Activated T-helper 2 cell treated with anti-CD3 and anti-CD28 coated beads, Interferon-gamma antibody, Interleukin-2, Interleukin-4, amounts not matched to agents 10 μg/mL and 5 μg/mL and 100 μg/mL, durations not matched to agents 14 hours and 24 hours and 36 hours (primary cell): Measurements from ENCODE around the gene SUSD4. TPM values are rescaled to one million over a fixed set of nuclear protein-coding genes. Genes with fewer than 3 reads are reported as not detected.

Experiments used
- DNase-seq: peaks from one replicate; pipeline ENCODE4 v3.0.0; 2021; ENCODE audit warnings: low spot score
- H3K27ac Mint-ChIP-seq: one replicate; pipeline ENCODE4 v1.8.0; 2021; ENCODE audit warnings: mixed read lengths
- H3K27me3 Mint-ChIP-seq: one replicate; pipeline ENCODE4 v1.8.0; 2021; ENCODE audit warnings: low read depth, mixed read lengths
- H3K36me3 Mint-ChIP-seq: one replicate; pipeline ENCODE4 v1.8.0; 2021; ENCODE audit warnings: low read depth, mixed read lengths
- H3K4me1 Mint-ChIP-seq: one replicate; pipeline ENCODE4 v1.8.0; 2021; ENCODE audit warnings: low read depth, mixed read lengths
- H3K4me3 Mint-ChIP-seq: one replicate; pipeline ENCODE4 v1.8.0; 2021; ENCODE audit warnings: low read depth, mild to moderate bottlenecking, moderate library complexity, mixed read lengths
- H3K9me3 Mint-ChIP-seq: one replicate; pipeline ENCODE4 v1.8.0; 2021; ENCODE audit warnings: mixed read lengths
- intact Hi-C: fragments of 100-400 bp; cut with micrococcal nuclease; formaldehyde crosslinking; loops from one replicate; pipeline ENCODE4 v1.15.1; 2023
- total RNA-seq: library from RNA; stranded (reverse); gene quantifications from 2 replicates; pipeline ENCODE4 v1.2.3, GENCODE V29; 2022

The SUSD4 gene
- total RNA-seq, 1 donor from 2014 or later: 0.18 TPM

GRCh38 chr1:223316082-223316481, 47.9 kb downstream of the SUSD4 start:
- Mint-ChIP-seq H3K4me1 (no peaks in the 10 kb centered on the region), H3K36me3 (no peaks in the 10 kb centered on the region), H3K27ac (no peak overlapping the region), H3K4me3 (no peak overlapping the region), H3K27me3 (no peaks in the 10 kb centered on the region), H3K9me3 (no peaks in the 10 kb centered on the region)
- intact Hi-C loops: no loop called here
- no peak for DNase-seq

GRCh38 chr1:223315665-223316064, 48.3 kb downstream of the SUSD4 start:
- Mint-ChIP-seq H3K4me1 (no peaks in the 10 kb centered on the region), H3K9me3 (no peaks in the 10 kb centered on the region), H3K4me3 (no peak overlapping the region), H3K36me3 (no peaks in the 10 kb centered on the region), H3K27ac (no peak overlapping the region), H3K27me3 (no peaks in the 10 kb centered on the region)
- DNase-seq: no peak
- intact Hi-C loops: no loop called here

- Mint-ChIP-seq H3K4me3 (no peak overlapping the region), H3K27ac (no peak overlapping the region), H3K36me3 (no peaks in the 10 kb centered on the region), H3K4me1 (no peaks in the 10 kb centered on the region), H3K27me3 (peaks cover 2% of the 10 kb centered on the region), H3K9me3 (no peaks in the 10 kb centered on the region)
- no peak for DNase-seq
- intact Hi-C loops: no loop called here
Observed at GRCh38 chr1:223313415-223313754, 50.6 kb downstream of the SUSD4 start.

GRCh38 chr1:223312705-223313414, 51.1 kb downstream of the SUSD4 start:
- Mint-ChIP-seq H3K9me3 (no peaks in the 10 kb centered on the region), H3K4me3 (no peak overlapping the region)

GRCh38 chr1:223312273-223312672, 51.7 kb downstream of the SUSD4 start:
- Mint-ChIP-seq H3K36me3 (no peaks in the 10 kb centered on the region), H3K4me1 (no peaks in the 10 kb centered on the region), H3K27ac (no peak overlapping the region), H3K4me3 (no peak overlapping the region), H3K9me3 (no peaks in the 10 kb centered on the region), H3K27me3 (peaks cover 2% of the 10 kb centered on the region)
- DNase-seq: no peak
- intact Hi-C loops: no loop called here

More at GRCh38 chr1:223312705-223313414, 51.1 kb downstream of the SUSD4 start:
- Mint-ChIP-seq H3K4me1 (no peaks in the 10 kb centered on the region), H3K27me3 (peaks cover 2% of the 10 kb centered on the region), H3K27ac (no peak overlapping the region), H3K36me3 (no peaks in the 10 kb centered on the region)
- intact Hi-C loops: no loop called here
- no peak for DNase-seq

GRCh38 chr1:223311826-223312225, 52.1 kb downstream of the SUSD4 start:
- intact Hi-C loops: no loop called here
- Mint-ChIP-seq H3K4me1 (no peaks in the 10 kb centered on the region), H3K27me3 (peaks cover 2% of the 10 kb centered on the region), H3K9me3 (no peaks in the 10 kb centered on the region), H3K27ac (no peak overlapping the region), H3K36me3 (no peaks in the 10 kb centered on the region), H3K4me3 (no peak overlapping the region)
- no peak for DNase-seq

- H3K4me1 Mint-ChIP-seq: no peaks in the 10 kb centered on the region
- DNase-seq: no peak
- no peaks in the 10 kb centered on the region for H3K36me3 Mint-ChIP-seq
- H3K4me3 Mint-ChIP-seq: no peak overlapping the region
- H3K9me3 Mint-ChIP-seq: peaks cover 11% of the 10 kb centered on the region
- peaks cover 2% of the 10 kb centered on the region for H3K27me3 Mint-ChIP-seq
- no peak overlapping the region for H3K27ac Mint-ChIP-seq
- intact Hi-C loops: no loop called here
Observed at GRCh38 chr1:223308136-223308535, 55.8 kb downstream of the SUSD4 start.

- H3K9me3 Mint-ChIP-seq: peaks cover 14% of the 10 kb centered on the region
- no peak overlapping the region for H3K27ac Mint-ChIP-seq
- H3K4me3 Mint-ChIP-seq: no peak overlapping the region
- H3K4me1 Mint-ChIP-seq: no peaks in the 10 kb centered on the region
- no peak for DNase-seq
- peaks cover 2% of the 10 kb centered on the region for H3K27me3 Mint-ChIP-seq
- intact Hi-C loops: no loop called here
- H3K36me3 Mint-ChIP-seq: no peaks in the 10 kb centered on the region
Observed at GRCh38 chr1:223307544-223307943, 56.4 kb downstream of the SUSD4 start.

- Mint-ChIP-seq H3K36me3 (no peaks in the 10 kb centered on the region), H3K4me1 (no peaks in the 10 kb centered on the region), H3K9me3 (peaks cover 14% of the 10 kb centered on the region), H3K27ac (no peak overlapping the region), H3K4me3 (no peak overlapping the region), H3K27me3 (peaks cover 2% of the 10 kb centered on the region)
- DNase-seq: no peak
- intact Hi-C loops: no loop called here
Observed at GRCh38 chr1:223304931-223305330, 59.0 kb downstream of the SUSD4 start.

GRCh38 chr1:223301371-223301770, 62.6 kb downstream of the SUSD4 start:
- no peaks in the 10 kb centered on the region for H3K4me1 Mint-ChIP-seq
- intact Hi-C loops: no loop called here
- no peaks in the 10 kb centered on the region for H3K27me3 Mint-ChIP-seq
- DNase-seq: no peak
- H3K4me3 Mint-ChIP-seq: no peak overlapping the region
- H3K27ac Mint-ChIP-seq: no peak overlapping the region
- peaks cover 14% of the 10 kb centered on the region for H3K9me3 Mint-ChIP-seq
- no peaks in the 10 kb centered on the region for H3K36me3 Mint-ChIP-seq

- DNase-seq: no peak
- H3K4me1 Mint-ChIP-seq: no peaks in the 10 kb centered on the region
- no peak overlapping the region for H3K4me3 Mint-ChIP-seq
- intact Hi-C loops: no loop called here
- no peaks in the 10 kb centered on the region for H3K36me3 Mint-ChIP-seq
- H3K27me3 Mint-ChIP-seq: no peaks in the 10 kb centered on the region
- no peak overlapping the region for H3K27ac Mint-ChIP-seq
- H3K9me3 Mint-ChIP-seq: peaks cover 12% of the 10 kb centered on the region
Observed at GRCh38 chr1:223299553-223299952, 64.4 kb downstream of the SUSD4 start.

- intact Hi-C loops: no loop called here
- H3K36me3 Mint-ChIP-seq: no peaks in the 10 kb centered on the region
- H3K4me1 Mint-ChIP-seq: no peaks in the 10 kb centered on the region
- H3K27ac Mint-ChIP-seq: no peak overlapping the region
- no peak overlapping the region for H3K4me3 Mint-ChIP-seq
- no peaks in the 10 kb centered on the region for H3K27me3 Mint-ChIP-seq
- H3K9me3 Mint-ChIP-seq: peaks cover 9% of the 10 kb centered on the region
- DNase-seq: no peak
Observed at GRCh38 chr1:223298701-223299100, 65.3 kb downstream of the SUSD4 start.

- H3K9me3 Mint-ChIP-seq: no peaks in the 10 kb centered on the region
- no peaks in the 10 kb centered on the region for H3K4me1 Mint-ChIP-seq
- no peaks in the 10 kb centered on the region for H3K36me3 Mint-ChIP-seq
- no peaks in the 10 kb centered on the region for H3K27me3 Mint-ChIP-seq
- no peak overlapping the region for H3K4me3 Mint-ChIP-seq
- DNase-seq: no peak
- intact Hi-C loops: no loop called here
- no peak overlapping the region for H3K27ac Mint-ChIP-seq
Observed at GRCh38 chr1:223297800-223298199, 66.2 kb downstream of the SUSD4 start.

- Mint-ChIP-seq H3K27me3 (no peaks in the 10 kb centered on the region), H3K4me1 (no peaks in the 10 kb centered on the region), H3K4me3 (no peak overlapping the region), H3K36me3 (no peaks in the 10 kb centered on the region), H3K27ac (no peak overlapping the region), H3K9me3 (no peaks in the 10 kb centered on the region)
- intact Hi-C loops: no loop called here
- DNase-seq: no peak
Observed at GRCh38 chr1:223291796-223292195, 72.2 kb downstream of the SUSD4 start.
